Activated T-helper 17 cell treated with anti-CD3 and anti-CD28 coated beads, Interleukin-2, amount 50 U/mL, for 72 hours (primary cell): ENCODE measurements around the gene SLC10A3. TPM values are rescaled to one million over a fixed set of nuclear protein-coding genes. Genes with fewer than 3 reads are reported as not detected.

Experiments
- total RNA-seq, 2 donors: library from RNA; stranded (reverse); gene quantifications; one replicate each; pipeline ENCODE4 v1.2.3, GENCODE V29; 2022

Gene SLC10A3
- total RNA-seq, 2 donors from 2014 or later, result 17.3 to 24.8 TPM

Other genes with a start within 250 kb of the SLC10A3 start
- not detected for gene OPN1MW3, start 233.0 kb downstream of the SLC10A3 start, total RNA-seq
- gene TEX28, start 195.5 kb downstream of the SLC10A3 start, total RNA-seq, result not detected
- gene TKTL1, start 194.8 kb downstream of the SLC10A3 start, total RNA-seq, result 1 to 10 TPM in 1 of 2 donors, under 1 TPM in 1; 0.54 to 2.1 TPM
- 1,000 to 10,000 TPM; 1,274 to 1,383 TPM for gene FLNA, start 116.0 kb downstream of the SLC10A3 start, total RNA-seq
- gene EMD, start 111.3 kb downstream of the SLC10A3 start, total RNA-seq, result 10 to 100 TPM; 86.5 to 87.5 TPM
- 1,000 to 10,000 TPM; 1,604 to 1,651 TPM for gene RPL10, start 92.3 kb downstream of the SLC10A3 start, total RNA-seq
- gene DNASE1L1, start 81.4 kb downstream of the SLC10A3 start, total RNA-seq, result 10 to 100 TPM; 13.9 to 16.7 TPM
- 10 to 100 TPM; 39.3 to 40.8 TPM for gene TAFAZZIN, start 79.1 kb downstream of the SLC10A3 start, total RNA-seq
- gene ATP6AP1, start 62.0 kb downstream of the SLC10A3 start, total RNA-seq, result 10 to 100 TPM; 39.9 to 42.1 TPM
- gene GDI1, start 53.5 kb downstream of the SLC10A3 start, total RNA-seq, result 100 to 1,000 TPM; 120 to 165 TPM
- gene FAM50A, start 46.5 kb downstream of the SLC10A3 start, total RNA-seq, result 10 to 100 TPM; 49.3 to 71.4 TPM
- gene PLXNA3, start 32.3 kb downstream of the SLC10A3 start, total RNA-seq, result 10 to 100 TPM; 63.2 to 67.8 TPM
- 10 to 100 TPM; 37.4 to 47.9 TPM for gene LAGE3, start 11.3 kb downstream of the SLC10A3 start, total RNA-seq
- 10 to 100 TPM; 37.2 to 53.4 TPM for gene UBL4A, start 4.0 kb downstream of the SLC10A3 start, total RNA-seq
- 10 to 100 TPM; 24.5 to 25.4 TPM for gene FAM3A, start 25.6 kb upstream of the SLC10A3 start, total RNA-seq
- gene G6PD, start 56.2 kb upstream of the SLC10A3 start, total RNA-seq, result 10 to 100 TPM; 48.1 to 78.3 TPM
- 10 to 100 TPM; 26.1 to 39.6 TPM for gene IKBKG, start 57.0 kb upstream of the SLC10A3 start, total RNA-seq
- not detected for gene CTAG1A, start 94.5 kb upstream of the SLC10A3 start, total RNA-seq
- not detected for gene CTAG1B, start 128.7 kb upstream of the SLC10A3 start, total RNA-seq
- gene CTAG2, start 162.9 kb upstream of the SLC10A3 start, total RNA-seq, result not detected